Measurements from ENCODE around the gene MYO18B.

The MYO18B gene

DNA sequence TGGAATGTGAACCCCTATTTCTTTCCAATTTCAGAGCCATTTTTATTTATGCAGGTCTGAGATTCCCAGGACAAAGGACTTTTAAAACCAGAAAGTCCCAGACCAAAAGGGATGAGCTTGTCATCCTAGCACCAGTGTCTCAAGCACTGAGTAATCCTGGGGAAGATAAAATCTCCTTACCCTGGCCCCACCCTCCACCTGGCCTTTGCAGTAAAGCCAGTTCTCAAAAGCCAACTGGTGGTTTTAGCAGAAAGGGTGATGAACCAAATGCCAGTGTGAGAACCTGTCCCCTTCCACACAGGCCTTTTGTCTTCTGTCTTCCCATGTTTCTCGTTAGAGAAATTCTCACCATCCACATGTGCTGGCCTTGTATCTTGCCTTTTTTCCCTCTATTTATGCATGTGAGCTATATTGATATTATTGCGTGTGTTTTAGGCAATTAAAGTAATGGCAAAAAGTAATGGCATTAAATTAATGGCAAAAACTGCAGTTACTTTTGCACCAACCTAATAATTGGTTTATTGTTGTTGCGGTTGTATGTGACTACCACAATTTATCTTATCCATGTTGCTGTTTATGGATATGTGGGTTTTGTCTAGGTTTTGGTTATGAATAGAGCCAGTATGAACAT, 191.3 kb downstream of the MYO18B start:
- Histone ChIP-seq H3K36me3 (no peaks in the 10 kb centered on the region), H3K27ac (no peak overlapping the region), H3K27me3 (no peaks in the 10 kb centered on the region), H3K4me1 (no peaks in the 10 kb centered on the region), H3K9me3 (peaks cover 0 to 8% (median 0%) of the 10 kb centered on the region in 3 donors), H3K4me3 (no peak overlapping the region)
- intact Hi-C loops (cut with DNase I; ENCODE audit: low total_unique reads): no loop called here
- no peak for DNase-seq
- no peak for TF ChIP-seq CTCF (IDR thresholded peaks at IDR 0.05)

DNA sequence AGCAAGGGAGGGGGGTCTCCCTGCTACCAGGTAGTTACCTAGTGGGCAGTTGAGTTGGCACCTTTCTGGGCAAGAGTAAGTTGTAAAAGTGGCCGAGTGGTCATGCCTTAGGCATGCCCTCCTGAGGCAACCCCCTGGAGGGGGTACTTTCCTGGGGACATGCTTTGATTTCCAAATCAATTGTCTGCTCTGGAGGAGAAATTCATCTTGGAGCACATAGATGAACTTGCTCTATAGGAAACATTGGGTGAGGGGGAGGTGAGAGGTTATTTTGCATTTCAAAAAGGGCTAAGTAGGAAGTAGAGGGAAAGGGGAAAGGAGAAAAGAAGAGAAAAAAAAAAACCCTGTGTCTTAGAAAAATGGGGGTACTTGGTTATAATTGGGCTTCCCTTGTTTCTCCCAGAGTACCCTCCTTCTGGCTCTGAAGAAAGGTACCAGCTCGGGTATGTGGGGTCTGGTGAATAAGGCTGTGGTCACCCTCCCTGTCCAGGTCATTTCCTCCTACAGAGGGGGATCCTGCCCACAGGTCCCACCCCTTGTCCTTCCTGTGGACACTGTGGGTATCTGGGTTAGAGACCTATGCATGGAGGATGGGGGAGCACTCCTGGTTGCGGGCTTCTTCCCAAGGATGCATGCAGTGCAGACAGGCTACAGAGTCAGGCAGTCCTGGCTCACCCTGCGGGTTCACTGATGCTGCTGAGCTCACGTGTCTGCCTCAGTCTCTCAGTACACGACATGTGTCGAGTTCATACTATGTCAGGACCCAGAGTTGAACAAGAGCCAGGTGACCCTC, 193.5 kb downstream of the MYO18B start:
- no peak overlapping the region for H3K27ac ChIP-seq
- no peaks in the 10 kb centered on the region for H3K36me3 ChIP-seq
- intact Hi-C loops (cut with DNase I; ENCODE audit: low total_unique reads): no loop called here

DNA sequence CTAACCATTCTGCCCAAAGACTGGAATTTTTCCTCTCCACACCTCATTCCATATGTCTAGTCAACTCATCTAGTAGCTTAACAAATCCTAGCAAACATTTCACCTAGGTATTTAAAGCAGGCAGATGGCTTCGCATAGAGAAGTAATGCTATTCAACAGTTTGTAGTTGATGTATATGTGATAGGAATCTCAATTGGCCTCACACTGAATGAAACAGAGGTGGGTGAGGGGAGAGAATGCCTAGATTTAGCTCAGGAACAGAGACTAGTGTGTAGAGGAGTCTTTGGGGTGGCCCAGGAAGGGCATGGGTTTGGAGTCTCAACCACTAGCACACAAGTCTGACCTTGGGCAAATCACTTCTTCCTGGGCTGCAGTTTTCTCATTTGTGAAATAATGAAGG, 196.2 kb downstream of the MYO18B start:
- TF ChIP-seq CTCF (IDR thresholded peaks at IDR 0.05): no peak
- Histone ChIP-seq H3K36me3 (no peaks in the 10 kb centered on the region), H3K27me3 (no peaks in the 10 kb centered on the region), H3K27ac (no peak overlapping the region), H3K4me1 (no peaks in the 10 kb centered on the region), H3K9me3 (peaks cover 0 to 8% (median 0%) of the 10 kb centered on the region in 3 donors), H3K4me3 (no peak overlapping the region)
- intact Hi-C loops (cut with DNase I; ENCODE audit: low total_unique reads): no loop called here
- no peak for DNase-seq

More for the DNA sequence above, 193.5 kb downstream of the MYO18B start:
- TF ChIP-seq CTCF (IDR thresholded peaks at IDR 0.05): no peak
- DNase-seq: no peak
- peaks cover 0 to 8% (median 0%) of the 10 kb centered on the region in 3 donors for H3K9me3 ChIP-seq
- H3K4me1 ChIP-seq: no peaks in the 10 kb centered on the region
- H3K27me3 ChIP-seq: no peaks in the 10 kb centered on the region
- no peak overlapping the region for H3K4me3 ChIP-seq

DNA sequence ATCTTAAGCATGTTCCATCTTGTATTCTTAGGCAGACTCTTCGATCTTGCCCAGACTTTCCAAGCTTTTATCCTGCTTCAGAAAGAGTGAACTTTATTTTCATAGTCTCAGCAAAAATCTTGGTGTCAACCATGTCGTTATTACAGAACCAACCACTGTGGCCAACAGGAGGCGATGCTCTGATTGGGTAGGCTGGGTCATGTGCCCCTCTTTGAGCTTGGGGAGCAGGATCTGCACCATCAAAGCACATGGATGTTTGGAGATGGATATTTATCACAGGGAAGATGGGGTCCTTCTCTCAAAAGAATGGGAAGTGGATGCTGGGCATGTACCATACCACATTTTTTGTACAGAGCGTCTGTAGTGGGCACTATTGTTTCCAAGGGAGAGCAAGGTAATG, 197.4 kb downstream of the MYO18B start:
- Histone ChIP-seq H3K27ac (no peak overlapping the region), H3K4me3 (no peak overlapping the region), H3K4me1 (no peaks in the 10 kb centered on the region), H3K27me3 (no peaks in the 10 kb centered on the region), H3K9me3 (no peaks in the 10 kb centered on the region), H3K36me3 (no peaks in the 10 kb centered on the region)
- intact Hi-C loops (cut with DNase I; ENCODE audit: low total_unique reads): no loop called here
- no peak for DNase-seq
- TF ChIP-seq CTCF (IDR thresholded peaks at IDR 0.05): no peak

DNA sequence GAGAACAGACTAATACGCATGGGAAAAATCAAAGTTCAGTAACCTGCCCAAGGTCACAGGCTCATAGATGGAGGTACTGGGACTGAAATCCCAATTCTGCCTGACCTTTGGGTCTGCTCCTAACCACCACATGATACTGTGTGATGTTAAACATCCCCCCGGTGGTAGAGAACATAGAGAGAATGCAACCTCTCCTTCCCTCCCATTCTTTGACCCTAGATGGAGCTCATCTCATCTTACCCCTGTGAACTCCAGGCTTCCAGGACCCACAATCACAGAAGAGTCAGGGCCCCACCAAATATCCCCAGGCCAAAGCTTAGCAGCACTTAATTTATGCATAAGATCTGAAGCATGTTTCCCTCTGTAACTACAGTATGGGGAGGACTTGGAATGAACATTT, 198.5 kb downstream of the MYO18B start:
- intact Hi-C loops (cut with DNase I; ENCODE audit: low total_unique reads): no loop called here
- no peak for DNase-seq
- H3K4me1 ChIP-seq: no peaks in the 10 kb centered on the region
- H3K36me3 ChIP-seq: no peaks in the 10 kb centered on the region
- TF ChIP-seq CTCF (IDR thresholded peaks at IDR 0.05): no peak
- no peak overlapping the region for H3K4me3 ChIP-seq
- no peaks in the 10 kb centered on the region for H3K27me3 ChIP-seq
- H3K27ac ChIP-seq: no peak overlapping the region
- H3K9me3 ChIP-seq: no peaks in the 10 kb centered on the region

Data from tibial artery (tissue), 4 donors.